DLD1 (cell line): ENCODE data around the gene IL7R.

Experiments used
- in situ Hi-C: cut with HindIII; loops from 2 replicates; pipeline ENCODE4 v1.10.0; 2017; ENCODE audit warnings: low sequenced_read_pairs

The IL7R gene

DNA sequence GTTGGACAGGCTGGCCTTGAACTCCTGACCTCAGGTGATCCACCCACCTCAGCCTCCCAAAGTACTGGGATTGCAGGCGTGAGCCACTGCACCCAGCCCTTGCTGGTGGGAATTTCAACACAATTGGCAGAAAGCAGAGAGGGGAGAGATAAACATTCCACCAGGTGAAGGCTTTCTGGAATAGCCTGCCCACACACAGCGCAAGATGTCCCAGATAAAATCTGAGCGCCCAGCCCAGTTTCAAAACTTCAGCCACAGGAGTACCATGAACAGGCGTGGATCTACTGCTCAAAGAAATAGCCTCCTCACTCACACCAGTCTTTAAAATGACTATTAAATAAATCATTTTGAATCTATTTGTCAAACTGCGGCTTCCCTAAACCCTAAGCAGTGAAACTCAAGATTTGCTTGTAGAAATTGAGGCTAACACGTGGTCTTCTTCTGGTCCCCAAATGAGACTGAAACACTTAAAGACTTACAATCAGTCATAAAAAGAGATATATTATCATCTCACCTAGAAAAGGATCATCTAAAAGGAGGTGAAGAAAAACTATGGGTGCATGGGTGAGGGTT is 47.0 kb downstream of the IL7R start:
- in situ Hi-C loops, result no loop called here

DNA sequence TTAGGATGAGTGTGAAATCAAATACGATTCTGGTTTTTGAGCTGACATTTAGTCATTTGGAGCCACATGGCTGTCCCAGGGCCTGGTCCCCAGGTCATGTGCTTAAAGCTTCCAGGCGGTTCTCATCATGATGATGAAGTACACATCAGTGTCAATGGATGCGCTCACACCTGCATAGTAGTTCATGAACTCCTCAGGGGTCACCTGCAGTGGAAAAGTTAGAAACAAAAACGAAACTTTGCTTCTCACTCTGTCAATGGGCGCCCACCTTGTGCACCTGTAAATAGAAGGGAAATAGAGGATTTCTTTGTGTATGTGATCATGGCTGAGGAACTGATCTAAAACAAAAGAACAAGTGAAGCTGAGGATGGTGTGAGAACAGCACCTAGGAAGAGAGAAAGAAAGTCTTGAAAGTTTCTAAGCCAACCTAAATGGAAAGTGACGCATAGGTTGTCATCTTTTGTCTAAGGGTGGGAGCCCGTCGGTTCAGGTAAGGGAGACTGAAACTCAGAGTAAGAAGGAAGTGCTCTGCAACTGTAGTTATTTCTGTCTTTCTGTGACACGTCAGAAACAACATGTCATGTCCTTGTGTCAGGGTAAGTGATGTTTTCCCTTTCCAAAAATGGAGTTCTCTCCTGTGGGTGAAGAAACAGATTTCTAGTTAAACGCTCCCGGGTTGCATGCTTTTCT is 47.9 kb downstream of the IL7R start:
- in situ Hi-C loops, result no loop called here

DNA sequence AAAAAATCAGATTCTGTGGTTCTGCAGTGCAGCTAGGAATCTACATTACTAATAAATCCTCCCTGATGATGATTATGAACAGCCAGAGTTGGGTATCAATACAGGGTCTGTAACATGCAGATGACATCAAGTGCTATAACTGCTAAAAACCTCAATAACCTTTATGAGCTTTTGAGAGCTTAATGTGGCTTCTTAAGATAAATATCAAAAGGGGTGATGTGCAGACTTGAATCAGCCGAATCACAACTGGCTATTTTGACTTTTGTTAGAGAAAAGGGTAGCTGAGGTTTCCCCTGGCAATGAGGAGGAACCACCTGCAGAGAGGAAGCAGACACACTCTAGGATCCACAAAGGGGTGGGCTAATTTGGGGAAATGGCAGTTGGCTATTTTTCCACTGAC is 51.5 kb downstream of the IL7R start:
- in situ Hi-C loops, result no loop called here

DNA sequence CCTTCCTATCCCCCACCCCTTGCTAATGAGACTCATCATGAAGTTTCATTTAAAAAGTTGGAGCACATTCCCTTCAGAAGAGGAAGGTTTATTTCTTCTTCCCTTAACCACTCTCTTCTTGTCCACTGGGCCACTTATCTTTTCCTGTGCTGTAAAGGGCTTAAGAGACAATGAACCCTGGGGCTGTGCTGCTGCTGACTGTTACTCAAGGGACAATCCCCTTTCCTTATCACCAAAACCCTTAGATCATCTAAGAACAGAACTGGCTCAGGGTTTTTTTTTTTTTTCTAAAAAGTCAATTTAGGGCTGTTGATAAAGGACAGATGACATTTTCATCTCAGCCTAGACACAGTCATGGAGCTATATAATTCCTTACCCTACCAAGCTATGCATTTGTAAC is 52.1 kb downstream of the IL7R start:
- in situ Hi-C loops, result no loop called here

DNA sequence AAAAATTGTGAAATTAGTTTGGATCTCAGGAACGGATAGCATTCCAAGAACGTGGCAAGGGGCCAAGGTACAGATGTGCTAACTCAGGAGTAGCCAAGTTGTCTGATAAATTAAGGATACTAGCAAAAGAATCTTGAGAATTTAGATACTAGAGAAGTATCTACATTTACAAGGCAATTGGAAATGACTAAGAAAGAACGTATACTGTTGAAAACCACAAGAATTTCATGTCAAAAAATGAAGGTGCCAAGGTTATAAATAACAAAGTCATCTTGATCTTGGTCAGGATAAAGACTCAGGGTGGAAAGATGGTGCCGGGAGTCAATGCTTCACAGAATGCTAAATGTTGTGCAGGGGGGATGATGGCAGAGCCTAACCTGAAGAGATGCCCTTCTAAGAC is 62.5 kb downstream of the IL7R start:
- in situ Hi-C loops, result no loop called here

DNA sequence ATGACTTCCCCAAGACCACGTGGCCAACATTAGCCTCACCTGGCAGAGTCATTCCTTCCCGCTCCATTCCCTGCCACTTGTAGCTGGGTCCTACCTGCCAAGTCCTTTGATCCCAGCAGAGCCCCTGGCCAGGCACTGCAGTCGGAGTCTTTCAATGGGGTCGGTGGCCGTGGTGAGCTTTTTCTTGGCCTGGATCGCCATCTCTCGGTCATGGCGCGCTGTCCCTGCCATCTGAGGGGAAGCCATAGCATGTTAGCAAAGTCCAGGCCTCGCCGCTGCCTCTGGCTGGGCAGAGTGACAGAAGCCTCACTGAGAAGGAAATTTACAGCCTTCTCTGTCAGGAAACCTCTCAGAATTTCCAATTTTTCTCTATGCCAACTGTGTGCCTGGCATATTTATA is 64.2 kb downstream of the IL7R start:
- in situ Hi-C loops, result no loop called here

DNA sequence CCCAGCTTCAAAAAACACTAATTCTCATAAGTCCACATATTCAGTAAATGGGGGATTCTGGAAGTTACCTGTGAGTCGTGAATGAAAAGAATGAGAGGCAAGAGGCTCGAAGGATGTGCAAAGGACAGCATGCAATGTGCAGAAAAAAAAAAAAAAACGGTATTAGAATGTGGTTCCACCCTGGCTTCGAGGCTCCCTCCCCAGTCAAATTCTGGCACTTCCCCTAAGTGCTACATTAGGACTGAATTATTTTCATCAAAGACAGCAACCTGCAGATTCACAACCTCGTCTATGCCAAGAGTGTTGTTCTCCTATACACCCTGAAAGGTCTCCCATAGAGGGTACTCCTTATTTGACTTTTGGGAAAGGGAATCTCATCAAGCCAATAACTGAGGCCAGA is 65.2 kb downstream of the IL7R start:
- in situ Hi-C loops, result no loop called here

DNA sequence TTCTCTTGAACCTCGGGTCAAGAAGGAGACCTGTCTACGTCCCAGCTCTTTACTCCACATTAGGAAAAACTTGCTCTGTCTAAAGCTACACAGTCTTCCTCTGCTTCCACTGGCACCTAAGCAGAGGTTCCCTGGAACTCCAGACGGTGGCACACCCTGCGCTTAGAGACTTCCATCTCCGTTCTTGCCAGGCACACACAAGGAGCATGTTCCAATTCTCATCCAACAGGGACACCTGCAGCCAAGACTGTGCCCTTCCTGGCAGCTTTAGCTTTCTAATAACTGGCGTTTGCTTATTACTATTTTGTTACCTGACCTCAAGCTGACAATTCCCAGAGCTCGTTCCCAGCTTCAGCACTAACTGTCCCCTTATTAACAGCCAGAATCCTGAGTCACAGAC is 65.8 kb downstream of the IL7R start:
- in situ Hi-C loops, result no loop called here

DNA sequence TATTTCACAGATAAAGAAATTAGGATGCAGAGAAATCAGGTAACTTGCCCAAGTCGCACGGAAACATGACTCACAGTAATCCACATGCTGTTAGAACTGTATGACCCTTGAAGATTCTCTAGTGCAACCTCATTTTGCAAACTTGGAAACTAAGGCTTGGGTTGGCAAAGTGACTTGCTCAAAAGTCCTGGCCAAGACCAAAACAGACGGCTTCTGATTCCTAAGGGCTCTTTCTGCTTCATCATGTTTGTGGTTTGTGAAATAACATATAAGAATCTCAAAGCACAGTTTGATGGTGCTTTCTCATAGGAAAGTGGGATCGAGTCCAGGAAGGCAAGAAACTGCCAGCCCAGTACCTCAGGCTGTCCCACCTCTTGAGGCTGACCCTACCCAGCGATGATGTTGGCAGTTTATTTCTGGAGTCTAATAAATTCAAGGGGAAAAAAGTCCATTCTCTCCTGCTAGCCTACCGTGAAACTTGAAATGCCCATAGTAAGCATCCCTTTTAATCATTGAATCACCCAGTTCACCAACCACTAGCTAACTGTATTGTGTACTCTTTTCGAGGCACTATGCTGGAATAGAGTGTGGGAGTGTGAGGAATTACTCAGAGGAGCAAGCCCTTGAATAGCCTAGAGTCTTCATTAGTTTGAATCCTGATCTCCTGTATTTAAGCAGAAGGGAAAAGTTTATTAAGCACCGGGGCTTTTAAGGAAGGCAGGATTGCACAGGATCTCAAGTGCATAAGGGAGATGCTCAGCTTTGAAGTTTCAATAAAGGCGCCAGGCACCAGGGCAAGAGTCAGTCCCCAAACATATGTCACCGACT is 67.6 kb downstream of the IL7R start:
- in situ Hi-C loops, result no loop called here

DNA sequence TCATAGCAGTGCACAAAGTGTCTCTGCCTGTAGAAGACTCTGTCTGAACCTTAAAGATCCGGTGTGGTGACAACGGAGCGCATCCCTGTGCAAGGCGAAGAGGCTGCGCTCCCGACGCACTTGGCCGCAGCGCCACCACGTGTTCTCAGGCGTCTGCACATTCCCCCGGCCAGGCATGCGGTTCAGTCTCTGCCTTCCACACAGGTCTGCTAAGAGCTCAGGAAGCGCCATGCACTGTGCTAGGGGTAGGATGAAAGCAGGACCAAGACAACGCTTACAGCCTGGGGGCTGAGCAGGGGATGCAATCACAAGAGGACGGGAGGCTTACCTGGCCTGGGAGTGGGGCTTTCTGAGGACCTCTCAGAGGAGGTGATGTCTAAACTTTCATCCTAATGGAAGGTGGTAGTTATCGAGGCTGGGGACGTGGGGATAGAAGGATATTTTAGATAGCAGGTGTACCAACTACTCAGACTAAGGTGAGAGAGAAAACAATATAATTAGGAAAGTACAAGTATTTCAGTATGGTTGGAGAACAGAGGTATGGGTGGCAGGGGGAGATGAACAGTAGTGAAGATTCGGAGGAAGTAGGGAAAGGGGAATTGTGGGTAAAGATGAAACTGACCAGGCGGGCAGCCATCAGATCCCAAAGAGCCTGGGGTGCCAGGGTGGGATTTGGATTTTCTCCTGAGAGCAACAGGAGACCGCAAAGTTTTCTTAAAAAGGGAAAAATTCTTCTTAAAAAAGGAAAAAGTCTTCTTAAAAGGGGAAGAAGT is 68.4 kb downstream of the IL7R start:
- in situ Hi-C loops, result no loop called here

DNA sequence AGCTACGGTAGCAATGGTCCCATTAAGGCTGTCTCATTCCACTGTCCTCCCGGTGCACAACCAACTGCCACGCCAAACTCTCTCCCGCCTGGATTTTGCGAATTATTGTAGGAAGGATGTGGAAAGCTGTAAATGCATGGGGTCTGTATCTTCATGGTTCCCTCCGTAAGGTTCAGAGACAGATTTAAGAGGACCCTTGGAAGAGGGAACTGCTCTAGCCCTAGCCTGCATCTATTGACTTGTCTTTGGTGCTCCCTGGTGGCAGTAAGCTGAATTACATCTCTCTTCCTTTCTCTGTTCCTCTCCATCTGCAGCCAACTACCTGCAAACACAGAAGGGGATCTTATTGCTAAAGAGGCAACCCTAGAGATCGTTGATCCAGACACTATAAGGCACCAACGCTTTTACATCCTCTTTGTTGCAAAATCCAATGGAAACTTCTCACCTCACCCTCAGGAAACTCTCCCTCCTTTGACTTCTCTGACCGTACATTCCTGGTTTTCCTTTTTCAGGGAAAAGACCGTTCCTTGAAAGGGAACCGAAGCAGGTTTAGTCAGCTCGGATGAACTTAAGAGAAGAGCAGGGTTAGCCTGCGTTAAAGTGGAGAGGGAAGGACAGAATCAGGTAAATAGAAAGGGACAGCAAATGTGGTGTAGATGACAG is 69.8 kb downstream of the IL7R start:
- in situ Hi-C loops, result no loop called here
